Heart left ventricle (tissue), 13 donors: ENCODE results near the gene ACMSD.

Experiments
- CTCF ChIP-seq, 12 donors: fragments of 200-600 bp; sonication (generic) in 4 of 12; IDR thresholded peaks; one replicate each; pipeline versions ENCODE4 v1.5.0 to v1.8.0; 2018 to 2022; ENCODE audit warnings: antibody characterized with exemption in 12 of 12, mild to moderate bottlenecking in 5 of 12
- POLR2A ChIP-seq, 2 donors: fragments of 450-650 bp; IDR thresholded peaks; one replicate each; pipeline ENCODE4 v1.6.1; 2017; ENCODE audit warnings: antibody characterized with exemption in 2 of 2, mild to moderate bottlenecking in 2 of 2, moderate library complexity in 2 of 2
- donor health status: ischemic (EF 13 %, LVEDD 7.1; RV severe dilation, severe dysfunction).
- donor health status: DM: no; HTN: yes; CAD: no.
- donor health status: DM: no; HTN: no; CAD: no.
- donor health status: ischemic (EF 25% LVEDD 6.9; RV normal size, moderate dysfunction).
- donor health status: ischemic (EF 25% LVEDD 5.7; RV mildly dilated, moderate dysfunction).
- donor health status: ischemic (EF 35%, LVEDD 5.7; RV mildly dilated, moderate dysfunction).
- donor health status: nonischemic (EF 11% LVEDD 7.7; RV severe dilation, severe dysfunction).
- donor health status: DM: yes; HTN: yes; CAD: no.
- donor health status: PGD.
- donor health status: ischemic (EF 29% LVEDD 5.4; RV normal size, mild dysfunction).
- donor health status: nonischemic (EF 23%, LVEDD 6.1; RV moderate dilation, normal function).

GRCh38 chr2:134791616-134792015, 46.8 kb upstream of the ACMSD start:
- no peak for TF ChIP-seq CTCF (IDR thresholded peaks at IDR 0.05)
- TF ChIP-seq POLR2A (IDR thresholded peaks at IDR 0.05): no peak
